Activated naive CD4-positive, alpha-beta T cell treated with anti-CD3 and anti-CD28 coated beads for 36 hours (primary cell): Measurements from ENCODE around the gene NUP37. TPM values are rescaled to one million over a fixed set of nuclear protein-coding genes. Genes with fewer than 3 reads are reported as not detected.
A peak's percentile ranks its signal among the peaks of the same experiment; 100 is the strongest.

Source experiments
- CTCF ChIA-PET: fragments of 350-600 bp; sonication (Branson Sonifier 250); formaldehyde crosslinking; loops from one replicate; lab custom pipeline; 2021; ENCODE audit warnings: antibody characterized with exemption; lab: Charles Lee
- DNase-seq: peaks from one replicate; pipeline ENCODE4 v3.0.0-alpha.2; 2020
- H3K27ac Mint-ChIP-seq: one replicate; pipeline ENCODE4 v1.8.0; 2021; ENCODE audit warnings: mild to moderate bottlenecking, mixed read lengths
- H3K27me3 Mint-ChIP-seq: one replicate; pipeline ENCODE4 v1.8.0; 2021; ENCODE audit warnings: low read depth, mixed read lengths
- H3K36me3 Mint-ChIP-seq: one replicate; pipeline ENCODE4 v1.8.0; 2021; ENCODE audit warnings: low read depth, mixed read lengths
- H3K4me1 Mint-ChIP-seq: one replicate; pipeline ENCODE4 v1.8.0; 2021; ENCODE audit warnings: low read depth, mixed read lengths
- H3K4me3 Mint-ChIP-seq: one replicate; pipeline ENCODE4 v1.8.0; 2021; ENCODE audit warnings: mild to moderate bottlenecking, moderate library complexity, mixed read lengths
- H3K9me3 Mint-ChIP-seq: one replicate; pipeline ENCODE4 v1.8.0; 2021; ENCODE audit warnings: mixed read lengths
- intact Hi-C: fragments of 100-400 bp; cut with micrococcal nuclease; formaldehyde crosslinking; loops from one replicate; pipeline ENCODE4 v1.15.1; 2023
- total RNA-seq, 2 experiments: library from RNA; stranded (reverse); gene quantifications; one replicate each; pipeline ENCODE4 v1.2.3, GENCODE V29; 2021

Gene NUP37
- total RNA-seq, 2 experiments from 2014 or later = 85.3 to 88.0 TPM

DNA sequence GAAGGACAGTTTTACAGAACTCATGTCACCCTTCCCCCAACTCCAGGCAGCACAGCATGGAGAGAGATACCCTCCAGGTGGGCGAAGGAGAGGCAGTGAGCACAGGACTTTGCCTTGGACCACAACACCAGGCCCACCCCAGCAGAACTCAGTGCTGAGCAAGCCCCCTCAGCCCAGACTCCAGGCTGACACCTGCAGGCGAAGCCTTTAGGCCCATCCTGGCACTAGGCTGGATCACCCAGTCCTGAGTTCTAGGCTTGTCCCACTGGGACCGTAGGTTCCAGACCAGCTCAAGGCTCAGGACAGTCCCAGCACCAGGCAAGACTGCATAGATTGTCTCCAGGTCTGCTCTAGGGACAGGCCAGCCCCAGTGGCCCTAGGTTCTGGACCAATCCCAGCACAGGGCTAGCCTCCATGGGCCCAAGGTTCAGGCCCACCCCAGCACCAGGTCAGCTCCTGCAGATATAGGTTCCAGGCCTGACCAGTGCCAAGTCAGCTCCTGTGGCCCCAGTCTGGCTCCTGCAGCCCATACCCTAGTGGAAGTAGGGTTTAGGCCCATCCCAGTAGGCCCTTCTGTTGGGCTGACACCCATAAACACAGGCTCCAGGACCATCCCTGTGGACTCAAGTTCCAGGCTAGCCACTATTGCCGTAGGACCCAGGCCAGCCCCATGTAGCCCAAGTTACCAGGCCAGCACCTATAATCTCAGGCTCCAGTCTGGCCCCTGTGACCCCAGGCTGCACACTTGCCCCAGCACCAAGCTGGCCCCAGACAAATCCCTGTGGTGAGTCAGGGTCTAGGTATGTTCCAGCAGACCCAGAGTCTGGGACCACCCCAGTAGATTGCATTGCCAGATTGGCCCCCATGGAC is 67.5 kb downstream of the NUP37 start:
- peaks cover 24% of the 10 kb centered on the region for H3K36me3 Mint-ChIP-seq
- no peaks in the 10 kb centered on the region for H3K27me3 Mint-ChIP-seq
- no peak overlapping the region for H3K4me3 Mint-ChIP-seq
- H3K9me3 Mint-ChIP-seq = no peaks in the 10 kb centered on the region
- intact Hi-C loops = no loop called here
- no peak overlapping the region for H3K27ac Mint-ChIP-seq
- DNase-seq = no peak
- CTCF ChIA-PET = interaction anchor here (0.7 kb wide), 1 partner anchor 13 kb away, joined by 3 read pairs; no protein-coding TSS in a partner anchor
- H3K4me1 Mint-ChIP-seq = peaks cover 18% of the 10 kb centered on the region

DNA sequence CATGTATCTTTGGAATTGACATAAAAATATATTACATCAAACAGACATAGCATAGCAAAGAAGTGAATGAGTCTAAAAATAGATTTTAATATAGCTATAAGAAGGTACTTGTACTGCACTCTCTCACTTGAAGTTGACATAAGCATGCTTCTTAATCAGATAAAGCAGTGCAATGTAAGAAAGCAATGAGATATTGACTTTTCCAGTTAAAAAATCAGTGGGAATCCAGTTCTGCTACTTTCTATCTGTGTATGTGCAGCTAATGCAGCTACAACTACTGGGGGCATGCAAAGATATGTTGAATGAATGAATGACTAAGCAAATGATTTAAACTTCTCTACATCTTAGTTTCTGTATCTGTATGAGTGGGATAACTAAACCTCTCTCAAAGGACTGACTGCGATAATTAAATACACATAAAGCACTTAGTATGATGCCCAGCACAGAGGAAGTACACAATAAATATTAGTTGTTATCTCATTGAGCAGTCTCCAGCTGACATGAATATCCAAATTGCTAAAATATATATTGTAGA is 68.4 kb downstream of the NUP37 start:
- DNase-seq = no peak
- Mint-ChIP-seq H3K36me3 (peaks cover 18% of the 10 kb centered on the region), H3K9me3 (no peaks in the 10 kb centered on the region), H3K4me3 (no peak overlapping the region), H3K4me1 (peaks cover 18% of the 10 kb centered on the region), H3K27me3 (no peaks in the 10 kb centered on the region), H3K27ac (no peak overlapping the region)
- CTCF ChIA-PET = interaction anchor here (0.7 kb wide), 1 partner anchor 12 kb away, joined by 3 read pairs; no protein-coding TSS in a partner anchor
- intact Hi-C loops = no loop called here

DNA sequence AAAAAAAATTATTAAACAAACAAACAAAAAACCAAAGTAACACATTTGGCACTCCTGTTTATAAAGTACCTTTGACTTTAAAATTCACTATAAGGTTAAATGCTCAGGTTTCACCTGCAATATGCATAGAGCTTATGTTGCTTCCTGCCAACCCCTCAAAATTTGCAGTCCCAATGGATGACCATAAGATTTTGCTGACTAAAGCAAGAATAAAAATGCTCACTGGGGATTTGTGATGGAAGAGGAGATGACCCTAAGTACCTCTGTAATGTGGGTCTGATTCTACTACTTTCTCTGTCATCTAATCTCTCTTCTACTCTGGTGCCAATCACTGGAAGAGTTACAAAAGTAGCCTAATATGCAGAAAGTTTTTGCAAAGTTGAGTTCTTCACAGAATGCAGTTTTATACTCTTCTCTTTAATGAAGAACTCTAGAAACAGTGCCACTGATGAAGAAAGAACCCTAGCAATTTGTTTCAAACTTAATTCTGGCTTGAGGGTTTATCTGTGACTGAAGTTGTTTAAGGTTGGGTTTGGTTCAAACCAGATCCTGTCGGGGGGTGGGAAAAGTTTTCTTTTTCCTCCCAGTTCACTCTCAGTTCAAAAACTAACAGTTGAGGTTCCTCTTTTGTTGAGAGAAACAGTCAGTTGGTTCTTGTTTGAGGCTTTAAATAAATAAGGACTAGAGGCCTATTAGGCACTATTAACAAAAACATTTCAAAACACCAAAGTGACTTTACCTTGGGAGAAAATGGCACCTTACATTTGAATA is 69.1 kb downstream of the NUP37 start:
- no peak for DNase-seq
- intact Hi-C loops = no loop called here
- H3K4me3 Mint-ChIP-seq = no peak overlapping the region
- peaks cover 18% of the 10 kb centered on the region for H3K4me1 Mint-ChIP-seq
- CTCF ChIA-PET = interaction anchor here (0.6 kb wide), 1 partner anchor 378 kb away, joined by 3 read pairs; no protein-coding TSS in a partner anchor
- no peaks in the 10 kb centered on the region for H3K9me3 Mint-ChIP-seq
- no peak overlapping the region for H3K27ac Mint-ChIP-seq
- peaks cover 15% of the 10 kb centered on the region for H3K36me3 Mint-ChIP-seq
- H3K27me3 Mint-ChIP-seq = no peaks in the 10 kb centered on the region

DNA sequence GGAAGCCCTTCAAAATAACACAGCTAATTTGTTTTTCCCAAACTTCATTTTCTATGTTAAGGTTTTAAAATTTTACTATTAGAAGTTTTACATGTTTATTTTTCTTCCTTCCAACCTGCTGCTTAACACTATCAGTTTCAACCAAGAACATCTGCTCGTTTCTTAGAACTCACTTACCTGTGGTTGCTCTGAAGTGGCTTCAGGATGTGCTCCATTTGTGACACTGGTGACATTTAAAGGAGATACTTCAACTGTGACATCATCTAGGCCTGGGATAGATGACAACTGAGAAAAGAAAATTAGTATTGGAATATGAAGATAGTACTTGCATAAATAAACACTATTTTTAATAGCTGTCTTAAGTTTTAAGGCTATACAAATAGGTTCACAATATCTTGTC is 76.0 kb downstream of the NUP37 start:
- no peaks in the 10 kb centered on the region for H3K27me3 Mint-ChIP-seq
- DNase-seq = peak; percentile 43
- CTCF ChIA-PET = interaction anchor here (0.6 to 0.8 kb wide), 3 partner anchors 27 to 767 kb away, joined by 3 to 9 read pairs (median 3); no protein-coding TSS in a partner anchor
- intact Hi-C loops = loop anchor here (1.0 kb wide), 1 partner anchor 18 kb away; no protein-coding TSS in a partner anchor
- no peak overlapping the region for H3K27ac Mint-ChIP-seq
- no peak overlapping the region for H3K4me3 Mint-ChIP-seq
- H3K4me1 Mint-ChIP-seq = peaks cover 13% of the 10 kb centered on the region
- no peaks in the 10 kb centered on the region for H3K9me3 Mint-ChIP-seq
- H3K36me3 Mint-ChIP-seq = peaks cover 13% of the 10 kb centered on the region

DNA sequence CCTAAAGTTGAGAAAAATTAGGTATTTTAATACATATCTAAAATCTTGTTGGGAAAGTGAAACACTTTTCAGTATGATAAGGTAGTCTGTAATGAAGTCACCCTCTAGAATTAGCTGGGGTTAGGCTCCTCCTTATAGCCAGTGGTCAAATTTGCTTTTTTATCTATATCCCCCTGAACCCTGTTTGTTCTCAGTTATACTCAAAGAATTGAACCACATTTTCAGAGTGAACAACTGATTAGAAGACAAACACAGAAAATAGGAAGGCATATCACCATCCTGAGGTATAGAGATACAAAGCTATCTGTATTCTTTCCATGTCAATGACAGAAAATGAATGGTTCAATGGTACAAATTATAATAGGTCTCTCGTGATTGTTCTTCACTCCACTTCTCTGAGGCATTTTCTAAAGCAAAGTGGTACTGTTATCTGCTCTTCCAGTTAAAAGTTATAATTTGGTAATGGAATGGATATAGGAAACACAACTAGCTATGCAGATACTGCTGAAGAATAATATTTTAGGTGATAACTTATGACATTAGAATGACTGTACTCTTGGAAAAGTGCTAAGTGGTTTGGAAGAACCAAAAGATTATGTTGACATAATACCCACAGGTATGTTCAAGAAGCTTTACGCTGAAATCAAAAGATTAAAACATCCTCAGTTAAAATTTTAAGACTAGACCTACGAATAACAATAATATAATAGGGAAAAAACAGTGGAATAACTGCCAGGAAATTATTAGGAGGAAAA is 85.7 kb downstream of the NUP37 start:
- no peak for DNase-seq
- H3K27me3 Mint-ChIP-seq = no peaks in the 10 kb centered on the region
- peaks cover 22% of the 10 kb centered on the region for H3K36me3 Mint-ChIP-seq
- no peak overlapping the region for H3K27ac Mint-ChIP-seq
- H3K4me3 Mint-ChIP-seq = no peak overlapping the region
- H3K9me3 Mint-ChIP-seq = no peaks in the 10 kb centered on the region
- intact Hi-C loops = no loop called here
- H3K4me1 Mint-ChIP-seq = no peaks in the 10 kb centered on the region
- CTCF ChIA-PET = no interaction called here

DNA sequence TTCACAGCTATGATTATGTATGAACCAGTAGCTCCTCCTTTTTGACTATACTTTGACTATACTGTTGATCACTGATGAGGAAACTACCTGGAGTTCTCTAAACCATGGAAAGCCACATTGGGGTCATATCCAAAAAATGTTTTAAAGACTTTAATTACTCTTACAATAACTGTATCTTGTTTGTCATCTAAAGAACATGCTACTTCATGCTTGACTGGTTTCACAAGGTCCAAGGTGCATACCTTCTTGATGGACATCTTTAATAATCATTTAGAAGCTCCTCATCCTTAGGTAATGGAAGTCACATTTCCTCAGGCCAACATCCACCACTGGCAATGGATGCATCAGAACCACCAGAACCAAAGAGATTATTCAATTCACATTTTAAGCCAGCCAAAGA is 88.1 kb downstream of the NUP37 start:
- Mint-ChIP-seq H3K9me3 (no peaks in the 10 kb centered on the region), H3K4me1 (no peaks in the 10 kb centered on the region), H3K27me3 (no peaks in the 10 kb centered on the region), H3K4me3 (no peak overlapping the region), H3K27ac (no peak overlapping the region), H3K36me3 (peaks cover 16% of the 10 kb centered on the region)
- intact Hi-C loops = no loop called here
- DNase-seq = no peak
- CTCF ChIA-PET = interaction anchor here (1.4 kb wide), 1 partner anchor 10 kb away, joined by 3 read pairs; no protein-coding TSS in a partner anchor

DNA sequence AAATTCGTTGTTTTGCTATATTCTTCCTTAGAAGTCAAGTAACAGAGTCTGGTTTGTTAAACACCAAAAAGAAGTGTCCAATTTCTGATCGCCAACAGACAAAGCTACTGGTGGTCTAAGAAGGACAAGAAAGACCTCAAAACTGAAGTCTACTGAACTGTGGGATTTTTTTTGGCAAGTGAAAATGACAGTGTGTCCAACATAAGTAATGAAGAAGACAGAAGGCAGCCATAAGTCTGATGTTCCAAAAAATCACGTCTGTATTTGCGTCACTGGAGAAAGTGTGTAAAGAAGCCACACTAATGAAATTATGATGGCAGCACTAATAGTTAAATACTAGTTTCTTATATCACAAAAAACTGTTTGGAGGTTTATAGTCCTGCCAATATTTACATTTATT is 90.8 kb downstream of the NUP37 start:
- Mint-ChIP-seq H3K36me3 (peaks cover 10% of the 10 kb centered on the region), H3K27me3 (no peaks in the 10 kb centered on the region), H3K27ac (no peak overlapping the region), H3K4me3 (no peak overlapping the region), H3K4me1 (no peaks in the 10 kb centered on the region), H3K9me3 (no peaks in the 10 kb centered on the region)
- DNase-seq = no peak
- CTCF ChIA-PET = no interaction called here
- intact Hi-C loops = no loop called here

DNA sequence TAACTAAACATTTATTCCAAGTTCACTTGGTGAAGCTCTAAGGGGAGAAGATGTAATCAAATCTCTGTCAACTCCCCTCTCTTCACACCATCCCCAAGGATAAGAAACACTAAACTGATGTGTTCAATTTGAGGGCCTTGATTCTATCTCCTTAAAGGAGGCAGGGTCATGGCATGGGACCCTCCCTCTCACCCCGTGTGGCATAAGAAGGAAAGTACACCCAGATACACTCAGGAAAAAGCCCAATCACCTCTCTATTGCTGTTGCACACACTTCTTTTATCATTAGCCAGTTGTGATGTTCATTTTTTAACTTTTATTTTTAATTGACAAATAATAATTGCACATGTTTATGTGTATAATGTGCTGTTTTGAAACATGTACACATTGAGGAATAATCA is 93.2 kb downstream of the NUP37 start:
- intact Hi-C loops = no loop called here
- CTCF ChIA-PET = no interaction called here
- H3K36me3 Mint-ChIP-seq = peaks cover 14% of the 10 kb centered on the region
- H3K27ac Mint-ChIP-seq = no peak overlapping the region
- no peaks in the 10 kb centered on the region for H3K9me3 Mint-ChIP-seq
- no peak overlapping the region for H3K4me3 Mint-ChIP-seq
- no peak for DNase-seq
- H3K27me3 Mint-ChIP-seq = no peaks in the 10 kb centered on the region
- H3K4me1 Mint-ChIP-seq = no peaks in the 10 kb centered on the region

DNA sequence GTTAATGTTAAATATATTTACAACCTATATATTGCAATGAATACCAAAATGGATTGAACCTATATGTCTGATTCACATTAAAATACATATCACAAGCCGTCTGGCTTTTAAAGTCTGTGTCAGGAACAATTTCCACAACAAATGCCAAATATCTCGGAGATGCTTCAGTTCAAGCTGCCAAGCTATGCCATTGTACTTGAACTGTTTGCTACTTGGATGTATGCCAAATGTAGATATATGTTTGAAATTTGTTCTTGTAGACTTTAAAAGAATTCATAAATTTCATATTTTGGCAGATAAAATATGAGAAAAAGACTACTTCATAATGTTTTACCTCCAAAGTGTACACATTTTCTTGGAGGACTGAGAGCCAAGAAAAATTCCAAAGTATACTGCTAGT is 95.1 kb downstream of the NUP37 start:
- intact Hi-C loops = no loop called here
- CTCF ChIA-PET = no interaction called here
- no peak for DNase-seq
- no peaks in the 10 kb centered on the region for H3K4me1 Mint-ChIP-seq
- peaks cover 13% of the 10 kb centered on the region for H3K36me3 Mint-ChIP-seq
- no peaks in the 10 kb centered on the region for H3K27me3 Mint-ChIP-seq
- no peak overlapping the region for H3K27ac Mint-ChIP-seq
- no peak overlapping the region for H3K4me3 Mint-ChIP-seq
- no peaks in the 10 kb centered on the region for H3K9me3 Mint-ChIP-seq

DNA sequence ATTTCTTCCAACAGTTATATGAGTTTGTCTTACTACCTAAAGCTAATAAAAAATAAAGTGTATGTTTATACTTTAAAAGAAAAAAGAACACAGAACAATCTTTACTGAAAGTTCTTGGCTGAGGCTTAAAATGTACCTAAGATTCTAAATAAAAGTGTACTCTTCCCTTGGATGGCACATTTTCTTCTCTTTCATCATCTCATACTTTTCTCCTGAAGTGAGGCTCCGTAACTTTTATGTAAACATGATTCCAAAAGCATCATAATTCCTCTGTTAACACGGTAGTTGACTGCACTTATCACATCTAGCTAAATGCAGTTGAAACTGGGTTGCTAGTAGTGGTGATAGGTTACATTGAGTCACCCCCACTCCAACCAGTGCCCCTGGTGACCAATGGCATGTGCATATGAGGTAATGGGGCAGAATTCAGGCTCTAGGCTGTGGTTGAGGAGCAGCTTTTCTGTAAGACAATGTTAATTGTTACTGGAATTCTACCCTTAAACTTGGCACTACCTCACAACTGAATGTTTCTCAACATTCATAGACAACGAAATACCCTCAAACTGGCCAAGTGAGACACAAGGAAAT is 96.5 kb downstream of the NUP37 start:
- no peak overlapping the region for H3K27ac Mint-ChIP-seq
- no peaks in the 10 kb centered on the region for H3K27me3 Mint-ChIP-seq
- no peak for DNase-seq
- H3K36me3 Mint-ChIP-seq = peaks cover 13% of the 10 kb centered on the region
- no peaks in the 10 kb centered on the region for H3K4me1 Mint-ChIP-seq
- intact Hi-C loops = no loop called here
- CTCF ChIA-PET = no interaction called here
- no peaks in the 10 kb centered on the region for H3K9me3 Mint-ChIP-seq
- H3K4me3 Mint-ChIP-seq = no peak overlapping the region
